Measurements from ENCODE around the gene HTR3C.

Gene HTR3C

DNA sequence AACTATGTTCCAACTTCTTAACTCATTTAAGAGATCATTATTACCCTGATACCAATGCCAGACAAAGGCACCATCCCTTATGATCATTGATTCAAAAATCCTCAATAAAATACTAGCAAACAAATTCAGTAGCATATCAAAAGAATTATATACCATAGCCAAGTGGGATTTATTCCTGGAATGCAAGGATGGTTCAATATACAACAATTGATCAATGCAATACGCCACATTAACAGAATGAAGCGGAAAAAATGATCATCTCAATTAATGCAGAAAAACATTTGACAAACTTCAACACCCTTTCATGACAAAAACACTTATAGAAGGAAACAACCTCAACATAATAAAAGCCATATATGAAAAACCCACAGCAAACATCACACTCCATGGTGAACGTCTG, 39.4 kb downstream of the HTR3C start:
- no peak for DNase-seq (ENCODE audit: low read depth)

GRCh38 chr3:184096811-184097383, 44.0 kb downstream of the HTR3C start, which contains the start of gene HTR3E:
Gene HTR3E, plus strand, starts transcription at chr3:184097064. Its CDS starts 466 bp downstream, at chr3:184097530.
- no peak for DNase-seq (ENCODE audit: low read depth)

DNA sequence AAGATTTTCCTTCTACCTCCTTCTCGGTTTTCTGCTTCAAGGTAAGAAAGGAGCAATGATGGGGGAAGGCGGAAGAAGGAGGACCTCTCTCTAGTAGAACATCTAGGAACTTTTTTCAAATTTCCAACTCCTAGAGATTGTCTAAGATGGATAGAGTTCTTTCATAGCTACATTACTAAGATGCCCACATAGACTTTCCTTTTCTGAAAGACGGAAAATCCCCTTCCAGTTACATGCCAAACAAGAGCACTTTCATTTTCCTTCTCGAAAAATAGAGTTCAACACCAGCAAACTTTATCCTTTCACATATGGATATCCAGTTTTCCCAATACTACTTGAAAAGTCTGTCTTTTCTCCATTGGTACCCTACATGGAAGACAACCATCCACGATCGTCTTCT, 44.7 kb downstream of the HTR3C start:
- no peak for DNase-seq (ENCODE audit: low read depth)

GRCh38 chr3:184099806-184100686, 47.2 kb downstream of the HTR3C start:
- no peak for DNase-seq (ENCODE audit: low read depth)

Measured in activated T-helper 9 cell treated with anti-CD3 and anti-CD28 coated beads, Interleukin-2, amount 50 U/mL, for 16 hours (primary cell).